ENCODE results near the gene PHACTR2.

Gene PHACTR2

GRCh38 chr6:143675946-143676345 lies 1.8 kb upstream of the PHACTR2 start:
- no peak for DNase-seq

- no peak for DNase-seq
These were observed 1.2 kb upstream of the PHACTR2 start for GRCh38 chr6:143676437-143677045.

- DNase-seq: no peak
These were observed 231 bp upstream of the PHACTR2 start for GRCh38 chr6:143677577-143677890.

GRCh38 chr6:143679041-143679440 lies 1.3 kb downstream of the PHACTR2 start:
- no peak for DNase-seq

- DNase-seq: no peak
These were observed 2.4 kb downstream of the PHACTR2 start for GRCh38 chr6:143680141-143680540.

GRCh38 chr6:143682805-143683204 lies 5.0 kb downstream of the PHACTR2 start:
- no peak for DNase-seq

- no peak for DNase-seq
These were observed 6.7 kb downstream of the PHACTR2 start for GRCh38 chr6:143684486-143684885.

GRCh38 chr6:143685653-143686052 lies 7.9 kb downstream of the PHACTR2 start:
- DNase-seq: no peak

- no peak for DNase-seq
These were observed 9.8 kb downstream of the PHACTR2 start for GRCh38 chr6:143687591-143687990.

- DNase-seq: no peak
These were observed 10.9 kb downstream of the PHACTR2 start for GRCh38 chr6:143688681-143689080.

- DNase-seq: no peak
These were observed 12.1 kb downstream of the PHACTR2 start for GRCh38 chr6:143689852-143690251.

GRCh38 chr6:143691155-143691554 lies 13.4 kb downstream of the PHACTR2 start:
- DNase-seq: no peak

GRCh38 chr6:143691900-143692636 lies 14.3 kb downstream of the PHACTR2 start:
- no peak for DNase-seq

- DNase-seq: no peak
These were observed 14.9 kb downstream of the PHACTR2 start for GRCh38 chr6:143692696-143693095.

GRCh38 chr6:143694013-143694412 lies 16.2 kb downstream of the PHACTR2 start:
- DNase-seq: no peak

GRCh38 chr6:143694560-143694959 lies 16.8 kb downstream of the PHACTR2 start:
- no peak for DNase-seq

GRCh38 chr6:143695130-143695968 lies 17.6 kb downstream of the PHACTR2 start:
- DNase-seq: no peak

GRCh38 chr6:143695969-143696663 lies 18.4 kb downstream of the PHACTR2 start:
- no peak for DNase-seq

GRCh38 chr6:143696664-143697000 lies 18.9 kb downstream of the PHACTR2 start:
- DNase-seq: no peak

GRCh38 chr6:143697076-143697800 lies 19.5 kb downstream of the PHACTR2 start:
- DNase-seq: no peak

GRCh38 chr6:143698329-143698728 lies 20.6 kb downstream of the PHACTR2 start:
- DNase-seq: no peak

- DNase-seq: no peak
These were observed 21.1 kb downstream of the PHACTR2 start for GRCh38 chr6:143698759-143699429.

All from activated CD4-positive, CD25-positive, alpha-beta regulatory T cell (primary cell).